K562 (cell line): ENCODE data around the gene FOXR1. TPM values are rescaled to one million over a fixed set of nuclear protein-coding genes. Genes with fewer than 3 reads are reported as not detected.
A peak's percentile ranks its signal among the peaks of the same experiment; 100 is the strongest.

Source experiments
- ATAC-seq: fragments of 200-7000 bp; cut with Tn5 transposase; 3 replicates; pipeline ENCODE4 v1.9.1; 2020; ENCODE audit warnings: moderate library complexity
- BruUV-seq: library from RNA; stranded (reverse); fragments of 400-500 nt; replicated peaks from 2 replicates; lab custom pipeline; 2021; lab: Mats Ljungman, UMichigan
- CTCF ChIA-PET: fragments of 300-600 bp; formaldehyde crosslinking; extraction: SDS; loops from one replicate; lab custom pipeline; 2021; ENCODE audit warnings: low intra/inter-chr PET ratio; lab: Yijun Ruan, JAX
- POLR2A ChIA-PET: fragments of 300-600, 350-650 bp; sonication (Branson Sonifier 250); formaldehyde crosslinking; extraction: SDS; loops from one replicate; lab custom pipeline; 2021; ENCODE audit warnings: antibody characterized with exemption, inconsistent platforms; lab: Yijun Ruan, JAX
- DNase-seq, 4 experiments: peaks; one replicate each; pipeline versions ENCODE4 v3.0.0 to v3.0.0-alpha.2; 2011 to 2018; ENCODE audit warnings: low spot score in 3 of 4, mixed read lengths in 3 of 4; ENCODE audit errors: extremely low read depth in 1 of 4
- FAIRE-seq: peaks from 2 replicates; lab custom pipeline; 2011; peaks lifted over from hg19 to GRCh38; lab: Jason Lieb, UNC
- H2AFZ ChIP-seq: 2 replicates; pipeline ENCODE4 v1.6.0; 2011; ENCODE audit warnings: low read depth, low read length, control low read depth, inconsistent platforms
- H3K27ac ChIP-seq: fragments of 200-600 bp; 3 replicates; pipeline ENCODE4 v1.8.0; 2011; ENCODE audit warnings: low read depth, mild to moderate bottlenecking, control low read depth, inconsistent platforms, low read length, moderate library complexity, mixed read lengths; ENCODE audit errors: extremely low read depth
- H3K27me3 ChIP-seq, 2 experiments: fragments of 300-600 bp in 1 of 2; 2 replicates in 1 of 2; 3 replicates in 1 of 2; pipeline versions ENCODE4 v1.6.0 to v1.8.0; 2011; ENCODE audit warnings: inconsistent platforms in 2 of 2, low read length in 2 of 2, mild to moderate bottlenecking in 1 of 2, mixed read lengths in 1 of 2, moderate library complexity in 1 of 2; ENCODE audit not compliant: control insufficient read depth in 2 of 2, insufficient read depth in 2 of 2
- H3K36me3 ChIP-seq: fragments of 300-600 bp; 3 replicates; pipeline ENCODE4 v1.8.0; 2011; ENCODE audit warnings: mild to moderate bottlenecking, low read length, inconsistent platforms; ENCODE audit not compliant: control insufficient read depth, insufficient read depth
- H3K4me1 ChIP-seq, 2 experiments: fragments of 200-600 bp in 1 of 2; replicated peaks in 1 of 2; 2 replicates in 1 of 2; 3 replicates in 1 of 2; pipeline versions ENCODE4 v1.5.1 to v1.8.0; 2011; ENCODE audit warnings: inconsistent platforms in 2 of 2, low read length in 2 of 2, mild to moderate bottlenecking in 1 of 2, mixed read lengths in 1 of 2, moderate library complexity in 1 of 2; ENCODE audit not compliant: control insufficient read depth in 2 of 2, insufficient read depth in 2 of 2
- H3K4me2 ChIP-seq: 2 replicates; pipeline ENCODE4 v1.6.1; 2011; ENCODE audit warnings: low read length, control low read depth, inconsistent platforms, mixed read lengths; ENCODE audit not compliant: insufficient read depth
- H3K4me3 ChIP-seq: fragments of 200-600 bp; sonication (generic), shearing (Covaris generic); 2 replicates; pipeline ENCODE4 v1.5.1; 2016; ENCODE audit warnings: control low read depth, inconsistent platforms
- H3K79me2 ChIP-seq: fragments of 200-600 bp; 3 replicates; pipeline ENCODE4 v1.8.0; 2011; ENCODE audit warnings: low read length, inconsistent platforms; ENCODE audit not compliant: control insufficient read depth, insufficient read depth
- H3K9ac ChIP-seq, 2 experiments: 2 replicates each; pipeline versions ENCODE4 v1.6.0 to v1.6.1; 2011; ENCODE audit warnings: low read depth in 2 of 2, low read length in 2 of 2, control low read depth in 1 of 2, inconsistent platforms in 1 of 2, mild to moderate bottlenecking in 1 of 2, mixed read lengths in 1 of 2; ENCODE audit not compliant: insufficient read depth in 1 of 2
- H3K9me1 ChIP-seq: one replicate; pipeline ENCODE4 v1.6.0; 2011; ENCODE audit warnings: inconsistent platforms, mild to moderate bottlenecking, low read length, moderate library complexity; ENCODE audit not compliant: control insufficient read depth, insufficient read depth
- H3K9me3 ChIP-seq: replicated peaks from 2 replicates; pipeline ENCODE4 v1.5.1; 2011; ENCODE audit warnings: low read depth, low read length, inconsistent platforms; ENCODE audit not compliant: control insufficient read depth, insufficient read depth
- H4K20me1 ChIP-seq: replicated peaks from 2 replicates; pipeline ENCODE4 v1.6.1; 2011; ENCODE audit warnings: low read length, inconsistent platforms, mixed read lengths; ENCODE audit not compliant: control insufficient read depth, insufficient read depth
- DDX20 ChIP-seq: fragments of 450-650 bp; IDR thresholded peaks from 2 replicates; pipeline ENCODE4 v1.6.1; 2016; ENCODE audit warnings: missing genetic modification characterization, low read depth, mild to moderate bottlenecking, missing compliant biosample characterization, moderate library complexity
- DMBX1 ChIP-seq: fragments of 250-450 bp; sonication (Bioruptor Pico); IDR thresholded peaks from 2 replicates; pipeline ENCODE4 v1.8.0; 2022; ENCODE audit warnings: inconsistent platforms, mild to moderate bottlenecking, moderate library complexity, borderline replicate concordance
- NFE2 ChIP-seq: IDR thresholded peaks from 2 replicates; pipeline ENCODE4 v1.6.1; 2014; ENCODE audit warnings: antibody characterized with exemption, low read depth
- RBFOX2 ChIP-seq: fragments of 200-400 bp; formaldehyde crosslinking; IDR thresholded peaks from 2 replicates; pipeline ENCODE4 v1.6.1; 2017; ENCODE audit warnings: low read depth, mild to moderate bottlenecking, low read length, moderate library complexity
- RNF2 ChIP-seq: sonication (generic); IDR thresholded peaks from 2 replicates; pipeline ENCODE4 v1.6.1; 2016
- STAT5B ChIP-seq: fragments of 250-450 bp; sonication (Bioruptor Pico); IDR thresholded peaks from 2 replicates; pipeline ENCODE4 v1.8.0; 2021; ENCODE audit warnings: mild to moderate bottlenecking, inconsistent platforms
- TOE1 ChIP-seq, 2 experiments: fragments of 450-650 bp in 1 of 2; sonication (generic) in 1 of 2; formaldehyde crosslinking in 1 of 2; IDR thresholded peaks; 2 replicates each; pipeline versions ENCODE4 v1.7.1 to v1.8.0; 2016 to 2022; ENCODE audit warnings: borderline replicate concordance in 2 of 2, mild to moderate bottlenecking in 2 of 2, antibody characterized with exemption in 1 of 2, inconsistent platforms in 1 of 2, low read depth in 1 of 2, missing genetic modification reagents in 1 of 2, moderate library complexity in 1 of 2
- ZFX ChIP-seq: sonication (generic); formaldehyde crosslinking; IDR thresholded peaks from 2 replicates; pipeline ENCODE4 v1.8.0; 2022; ENCODE audit warnings: mild to moderate bottlenecking, missing genetic modification reagents, moderate library complexity
- ZNF592 ChIP-seq: fragments of 450-650 bp; IDR thresholded peaks from 2 replicates; pipeline ENCODE4 v1.6.1; 2017; ENCODE audit warnings: antibody characterized with exemption, mild to moderate bottlenecking
- WGBS: fragments of 100-300 bp; shearing (Covaris generic); methylation state at CpG from one replicate; pipeline ENCODE4 v1.1.6; 2016; ENCODE audit warnings: low coverage, mixed read lengths; ENCODE audit not compliant: insufficient coverage; ENCODE audit errors: missing lambda C conversion rate; 5-methylcytosine and 5-hydroxymethylcytosine counted together
- in situ Hi-C: fragments of 300-500 bp; cut with MboI; formaldehyde crosslinking; loops from 4 replicates; pipeline ENCODE4 v1.15.0; 2018; ENCODE audit warnings: inconsistent platforms, mixed read lengths
- intact Hi-C: fragments of 100-400 bp; cut with micrococcal nuclease; formaldehyde crosslinking; loops from 2 replicates; pipeline ENCODE4 v1.14.2; 2022
- polyA plus RNA-seq, 8 experiments: library from polyadenylated mRNA; depleted of rRNA in 4 of 8; stranded (reverse) in 5 of 8; unstranded in 3 of 8; fragments of >200 nt; fragmentation: Nextera tagmentation in 2 of 8; fragmentation: Illumina TruSeq in 1 of 8; extraction: Ambion mirVana in 2 of 8; extraction: Trizol in 1 of 8; gene quantifications; 2 replicates each; pipeline versions ENCODE4 v1.2.1 to v1.2.3, GENCODE V29; 2011 to 2014; ENCODE audit warnings: inconsistent platforms in 1 of 8, missing spikeins in 1 of 8
- total RNA-seq, 7 experiments: library from RNA; depleted of rRNA in 6 of 7; stranded (reverse); fragments of >200 nt in 6 of 7; fragmentation: Illumina TruSeq in 2 of 7; extraction: Trizol in 2 of 7; gene quantifications; 2 replicates each; pipeline versions ENCODE4 v1.2.1 to v1.2.3, GENCODE V29; 2011 to 2021; ENCODE audit warnings: low replicate concordance in 1 of 7

FOXR1 gene
- total and polyA plus RNA-seq, 9 of the 15 experiments (the other 6 are each of a cell fraction or from before 2014, with no cell fraction given): not detected

DNA sequence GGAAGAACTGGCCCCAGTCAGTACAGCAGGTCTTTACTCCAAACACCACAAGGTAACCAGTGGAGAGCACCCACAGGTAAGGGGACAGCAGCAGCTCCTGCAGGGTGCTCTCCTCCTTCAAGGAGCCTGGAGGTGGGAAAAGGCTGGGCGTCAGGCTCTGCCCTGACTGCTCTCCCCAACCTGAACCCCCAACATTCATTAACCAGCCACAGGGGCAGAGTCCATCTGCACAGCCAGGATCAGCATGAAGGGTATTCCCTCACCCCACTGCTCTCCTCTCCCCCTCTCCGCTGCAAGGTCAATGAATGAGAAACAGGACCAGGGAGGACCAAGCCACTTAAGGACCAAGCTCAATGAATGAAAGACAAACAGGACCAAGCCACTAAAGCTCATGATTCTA lies 55.4 kb downstream of the FOXR1 start:
- Histone ChIP-seq H3K36me3 (peaks cover 72% of the 10 kb centered on the region), H2AFZ (no peak overlapping the region), H3K9me3 (no peaks in the 10 kb centered on the region), H3K4me3 (no peak overlapping the region), H4K20me1 (peaks cover 22% of the 10 kb centered on the region), H3K27me3 (no peaks in the 10 kb centered on the region), H3K4me2 (no peak overlapping the region), H3K79me2 (peaks cover 51% of the 10 kb centered on the region), H3K4me1 (peaks cover 54 to 57% of the 10 kb centered on the region in 2 experiments), H3K27ac (no peak overlapping the region; the same call in 2 of the 3 replicates), H3K9ac (peak overlapping the region in 1 of 2 experiments; percentile 57; a peak in 1 of 4 replicates), H3K9me1 (no peaks in the 10 kb centered on the region)
- no TSS peak for BruUV-seq
- TF ChIP-seq DDX20 (tag): no peak
- in situ Hi-C loops: no loop called here
- FAIRE-seq (no peak), ATAC-seq (no peak), DNase-seq (peak in 1 of 4 experiments; percentile 7)
- 100% methylated on average over 2 of the region's 2 CpGs for WGBS
- POLR2A ChIA-PET: interaction anchor here (0.6 to 5.2 kb wide), 3 partner anchors 8 to 283 kb away, joined by 4 to 33 read pairs (median 6); partner anchors contain the start of gene TRAPPC4
- CTCF ChIA-PET: no interaction called here
- intact Hi-C loops: no loop called here

- intact Hi-C loops: no loop called here
- peaks cover 64% of the 10 kb centered on the region for H3K36me3 ChIP-seq
- peaks cover 54 to 57% of the 10 kb centered on the region in 2 experiments for H3K4me1 ChIP-seq
- CTCF ChIA-PET: no interaction called here
- no peak for DNase-seq
- H3K4me2 ChIP-seq: no peak overlapping the region
- POLR2A ChIA-PET: interaction anchor here (0.6 to 5.2 kb wide), 5 partner anchors 9 to 365 kb away, joined by 3 to 33 read pairs (median 4); partner anchors contain the start of gene TRAPPC4
- H3K9ac ChIP-seq: peak overlapping the region in 1 of 2 experiments; percentile 79; a peak in 2 of 4 replicates
- no peak overlapping the region for H2AFZ ChIP-seq
- no TSS peak for BruUV-seq
- WGBS: 98% methylated on average over 7 of the region's 9 CpGs
- in situ Hi-C loops: no loop called here
- peaks cover 51% of the 10 kb centered on the region for H3K79me2 ChIP-seq
- H3K27ac ChIP-seq: no peak overlapping the region; the same call in 2 of the 3 replicates
- peaks cover 22% of the 10 kb centered on the region for H4K20me1 ChIP-seq
- H3K9me3 ChIP-seq: no peaks in the 10 kb centered on the region
- no peak for ATAC-seq
- no peak for FAIRE-seq
- H3K9me1 ChIP-seq: no peaks in the 10 kb centered on the region
- H3K27me3 ChIP-seq: no peaks in the 10 kb centered on the region
- no peak overlapping the region for H3K4me3 ChIP-seq
- TF ChIP-seq RBFOX2 (peak; percentile 16; the same call in 1 of the 2 replicates), TOE1 (IDR thresholded peaks at IDR 0.05; ENCODE audit: borderline replicate concordance) (no peak), TOE1 (CRISPR knock-in tag; IDR thresholded peaks at IDR 0.05; ENCODE audit: borderline replicate concordance, low read depth) (no peak), ZNF592 (no peak), DMBX1 (CRISPR knock-in tag) (no peak), STAT5B (CRISPR knock-in tag) (no peak), NFE2 (no peak), ZFX (0 out of 2 replicates have a peak, but pooled peaks have one; percentile 14), RNF2 (no peak)
Observed at GRCh38 chr11:119027561-119028345, 56.2 kb downstream of the FOXR1 start.
